HG03457 (cell line): ENCODE results near the gene JPH2.
"Not testable (repeated sequence)": the region's sequence is repeated elsewhere in the genome, so short reads cannot be mapped to it uniquely, and the experiment has no call there.

Experiments used
- ATAC-seq: cut with Tn5 transposase; IDR thresholded peaks from one replicate; pipeline ENCODE4 v1.9.1; 2021; ENCODE audit warnings: moderate number of reproducible peaks; ENCODE audit not compliant: unreplicated experiment

Gene JPH2

GRCh38 chr20:44187054-44187771 is at the start of gene JPH2:
JPH2 (minus strand) TSS chr20:44187188; CDS start chr20:44186705, 483 bp downstream.
- ATAC-seq, result no peak

DNA sequence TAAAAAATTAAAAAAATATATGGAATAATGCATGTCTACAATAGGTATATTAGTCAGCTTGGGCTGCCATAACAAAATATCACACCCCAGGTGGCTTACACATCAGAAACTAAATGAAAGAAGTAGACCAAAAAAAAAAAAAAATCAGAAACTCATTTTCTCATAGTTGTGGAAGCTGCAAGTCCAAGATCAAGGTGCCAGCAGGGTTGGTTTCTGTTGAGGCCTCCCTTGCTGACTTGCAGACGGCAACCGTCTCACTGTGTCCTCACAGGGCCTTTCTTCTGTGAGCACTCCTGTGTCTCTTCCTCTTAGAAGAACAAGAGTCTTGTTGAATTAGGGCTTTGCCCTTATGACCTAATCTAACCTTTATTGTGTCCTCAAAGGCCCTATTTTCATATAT is 48.7 kb upstream of the JPH2 start:
- no peak for ATAC-seq

DNA sequence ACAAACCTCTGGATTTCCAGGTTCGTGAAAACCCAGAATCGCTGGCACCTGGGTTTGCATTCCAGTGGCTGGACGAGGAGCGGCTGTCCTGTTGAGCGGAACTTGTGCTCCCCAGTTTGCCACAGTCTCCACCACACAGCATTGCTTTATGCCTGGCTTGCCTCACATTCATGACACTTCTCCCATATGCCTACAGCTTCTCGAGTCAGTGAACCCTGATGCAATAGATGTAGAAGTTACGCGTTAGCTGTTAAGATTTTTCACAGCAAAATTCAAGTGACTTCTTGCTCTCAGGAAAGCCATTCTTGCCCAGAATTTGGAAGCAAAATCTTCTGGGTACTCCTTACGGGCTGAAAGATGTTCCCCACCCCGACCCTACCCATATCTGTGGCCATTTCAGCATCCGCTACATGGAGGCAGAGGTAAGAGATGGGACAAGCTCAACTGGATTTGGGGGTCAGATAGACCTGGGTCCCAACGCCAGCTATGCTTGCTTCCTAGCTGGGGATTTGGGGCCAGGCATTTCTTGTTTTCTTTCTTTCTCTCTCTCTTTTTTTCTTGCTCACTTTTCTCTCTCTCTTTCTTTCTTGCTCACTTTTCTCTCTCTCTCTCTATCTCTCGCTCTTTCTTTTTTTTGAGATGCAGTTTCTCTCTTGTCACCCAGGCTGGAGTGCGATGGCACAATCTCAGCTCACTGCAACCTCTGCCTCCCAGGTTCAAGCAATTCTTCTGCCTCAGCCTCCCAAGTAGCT is 47.8 kb upstream of the JPH2 start:
- no peak for ATAC-seq

DNA sequence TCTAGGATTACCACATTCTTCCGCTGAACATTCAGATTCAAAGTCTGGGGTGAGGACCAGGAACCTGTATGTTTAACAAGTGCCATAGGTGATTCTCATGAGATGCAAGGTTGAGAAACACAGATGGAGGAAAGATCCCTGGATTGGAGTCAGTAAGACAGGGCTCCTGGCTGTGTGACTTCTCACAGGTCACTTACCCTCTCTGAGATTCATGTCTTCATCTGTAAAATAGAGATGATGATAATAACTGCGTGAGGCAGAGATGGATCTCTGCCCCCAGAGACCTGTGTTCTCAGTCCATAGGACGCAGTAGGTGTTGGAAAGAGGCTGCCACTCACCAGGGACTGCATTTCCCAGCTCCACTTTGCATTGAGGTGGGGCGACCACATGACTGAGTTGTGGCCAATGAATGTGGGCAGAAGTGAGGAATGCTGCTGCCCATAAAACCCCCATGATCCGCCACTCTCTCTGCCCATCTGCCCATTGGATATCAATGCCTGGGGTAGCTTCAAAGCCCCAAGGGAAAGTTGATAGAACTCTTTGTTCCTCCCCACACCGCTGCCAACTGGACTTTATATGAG is 46.5 kb upstream of the JPH2 start:
- ATAC-seq, result no peak

GRCh38 chr20:44232469-44232856 is 45.5 kb upstream of the JPH2 start:
- not testable (repeated sequence) for ATAC-seq

DNA sequence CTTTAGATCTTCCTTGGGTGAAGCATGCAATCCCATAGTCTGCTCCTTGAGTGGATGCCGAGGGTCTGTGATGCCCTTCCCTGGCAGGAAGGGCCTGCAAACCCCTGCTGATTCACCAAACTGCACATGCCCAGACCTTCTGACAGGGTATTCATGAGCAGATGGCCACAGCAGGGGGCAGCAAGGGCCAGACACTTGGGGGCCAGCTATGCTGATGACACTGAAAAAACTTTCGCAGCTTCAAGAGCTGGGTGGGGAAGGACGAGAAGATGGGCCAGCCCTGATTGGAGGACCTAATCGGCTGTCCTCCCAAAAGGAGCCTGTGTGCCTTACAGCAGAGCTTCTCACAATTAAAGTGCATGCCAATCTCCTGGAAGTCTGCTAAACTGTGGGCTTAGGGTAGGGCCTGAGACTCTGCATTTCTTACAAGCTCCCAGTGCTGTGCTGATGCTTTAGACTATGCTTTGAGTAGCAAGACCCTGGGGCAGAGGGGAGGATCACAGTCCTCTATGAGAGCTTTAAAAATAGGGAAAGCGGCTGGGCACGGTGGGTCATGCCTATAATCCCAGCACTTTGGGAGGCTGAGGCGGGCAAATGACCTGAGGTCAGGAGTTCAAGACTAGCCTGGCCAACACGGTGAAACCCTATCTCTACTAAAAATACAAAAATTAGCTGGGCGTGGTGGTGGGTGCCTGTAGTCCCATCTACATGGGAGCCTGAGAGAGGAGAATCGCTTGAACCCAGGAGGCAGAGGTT is 44.9 kb upstream of the JPH2 start:
- ATAC-seq, result no peak

DNA sequence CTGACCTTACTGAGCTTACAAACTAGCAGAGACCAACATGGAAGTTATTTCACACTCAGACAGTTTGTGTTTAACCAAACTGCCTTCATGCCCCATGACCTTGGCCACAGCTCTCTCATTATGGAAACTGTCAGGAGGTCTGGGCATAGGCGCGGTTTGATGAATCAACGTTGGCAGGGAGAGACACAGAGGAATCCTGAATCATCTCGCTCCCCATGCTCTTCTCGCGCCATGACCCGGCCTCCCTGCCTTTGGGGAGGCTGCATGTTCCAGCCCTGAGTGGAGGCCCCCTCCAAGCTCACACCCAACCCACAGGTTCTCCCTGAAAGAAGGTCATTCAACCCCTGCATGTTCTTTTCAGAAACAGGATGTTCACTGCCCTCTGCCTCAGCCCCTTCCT is 44.2 kb upstream of the JPH2 start:
- ATAC-seq, result no peak

GRCh38 chr20:44228465-44229258 is 41.7 kb upstream of the JPH2 start:
- no peak for ATAC-seq

DNA sequence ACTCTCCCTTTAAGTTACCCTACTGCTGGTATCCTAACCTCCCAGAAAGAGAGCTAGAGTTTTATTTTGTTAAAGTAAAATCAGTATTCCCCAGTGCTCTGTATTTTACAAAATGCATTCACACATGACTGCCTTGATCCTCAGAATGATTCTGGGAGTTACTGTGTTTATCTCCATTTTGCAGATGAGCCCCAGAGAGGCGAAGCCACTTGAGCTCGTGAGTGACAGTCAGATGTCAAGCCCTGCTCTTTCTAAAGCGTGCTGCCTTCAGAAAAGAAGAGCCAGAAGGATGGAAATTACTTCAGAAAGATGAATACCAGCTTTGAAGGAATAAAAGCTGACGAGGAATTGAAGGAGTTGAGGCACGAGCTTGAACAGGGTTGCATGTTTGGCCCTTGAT is 37.6 kb upstream of the JPH2 start:
- ATAC-seq, result no peak

- ATAC-seq, result no peak
Measured at GRCh38 chr20:44223721-44224120, 36.7 kb upstream of the JPH2 start.

DNA sequence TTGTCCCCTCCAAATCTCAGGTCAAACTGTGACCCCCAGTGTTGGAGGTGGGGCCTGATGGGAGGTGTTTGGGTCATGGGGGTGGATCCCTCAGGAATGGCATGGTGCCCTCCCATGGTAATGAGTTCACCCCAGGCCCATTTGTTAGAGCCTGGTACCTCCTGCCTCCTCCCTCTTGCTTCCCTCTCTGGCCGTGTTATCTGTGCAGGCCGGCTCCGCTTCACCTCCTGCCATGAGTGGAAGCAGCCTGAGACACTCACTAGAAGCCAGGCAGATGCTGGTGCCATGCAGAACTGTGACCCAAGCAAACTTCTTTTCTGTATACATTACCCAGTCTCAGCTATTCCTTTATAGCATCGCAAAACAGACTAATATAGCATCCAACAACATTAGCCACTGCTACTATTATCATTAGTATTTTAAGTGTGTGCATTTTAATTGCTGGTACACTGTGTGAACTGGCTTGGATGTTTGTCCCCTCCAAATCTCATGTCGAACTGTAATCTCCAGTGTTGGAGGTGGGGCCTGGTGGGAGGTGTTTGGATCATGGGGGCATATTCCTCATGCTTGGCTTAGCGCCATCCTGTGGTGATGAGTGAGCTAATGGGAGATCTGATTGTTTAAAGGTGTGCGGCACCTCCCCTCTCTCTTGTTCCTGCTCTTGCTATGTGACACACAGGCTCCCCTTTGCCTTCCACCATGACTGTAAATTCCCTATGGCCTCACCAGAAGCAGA is 35.8 kb upstream of the JPH2 start:
- ATAC-seq, result no peak

DNA sequence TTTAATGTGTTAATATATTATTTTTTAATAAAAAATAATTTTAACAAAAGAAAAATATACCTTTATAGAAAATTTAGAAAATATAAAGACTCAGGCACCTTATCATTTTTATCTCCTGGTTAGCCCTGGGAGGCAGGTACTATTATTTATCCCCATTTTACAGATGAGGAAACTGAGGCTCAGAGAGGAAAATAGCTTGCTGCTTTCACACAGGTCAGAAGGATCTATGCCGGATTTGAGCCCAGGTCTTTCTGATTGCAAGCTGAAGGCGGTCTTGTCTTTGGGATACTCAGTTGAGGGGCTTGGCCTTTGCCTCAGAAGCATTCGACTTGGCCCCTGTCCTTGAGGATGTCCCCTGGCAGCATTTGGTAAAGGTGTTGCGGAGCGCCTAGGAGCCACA is 35.0 kb upstream of the JPH2 start:
- no peak for ATAC-seq

DNA sequence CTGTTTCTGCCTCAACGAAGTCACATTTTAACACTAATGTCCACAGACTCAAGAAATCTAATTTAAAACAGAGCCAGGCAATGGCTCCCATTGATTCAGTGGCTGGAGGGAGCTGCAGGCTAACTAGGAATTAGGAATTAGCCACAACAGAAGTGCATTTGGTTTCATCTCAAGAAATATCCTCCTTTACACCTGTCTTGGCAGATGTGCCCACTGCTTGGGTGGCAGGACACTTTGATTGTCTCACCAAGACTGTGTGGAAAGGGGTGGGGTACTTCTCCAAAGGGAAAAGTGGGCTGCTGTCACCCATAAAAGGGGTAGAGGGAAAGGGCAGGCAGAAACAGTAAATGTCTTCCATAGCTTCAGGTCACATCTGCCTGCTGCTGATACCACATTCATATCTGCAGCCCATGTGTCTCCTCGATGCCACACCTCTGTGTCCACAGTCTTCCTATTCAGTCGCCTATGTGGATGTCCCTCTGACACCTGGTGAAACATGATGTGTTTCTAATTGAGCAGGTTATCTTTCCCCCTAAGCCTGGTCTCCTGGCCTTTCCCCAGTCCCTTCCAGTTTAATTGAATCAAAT is 34.5 kb upstream of the JPH2 start:
- no peak for ATAC-seq

GRCh38 chr20:44219791-44220190 is 32.8 kb upstream of the JPH2 start:
- no peak for ATAC-seq

GRCh38 chr20:44219170-44219730 is 32.3 kb upstream of the JPH2 start:
- ATAC-seq, result no peak

DNA sequence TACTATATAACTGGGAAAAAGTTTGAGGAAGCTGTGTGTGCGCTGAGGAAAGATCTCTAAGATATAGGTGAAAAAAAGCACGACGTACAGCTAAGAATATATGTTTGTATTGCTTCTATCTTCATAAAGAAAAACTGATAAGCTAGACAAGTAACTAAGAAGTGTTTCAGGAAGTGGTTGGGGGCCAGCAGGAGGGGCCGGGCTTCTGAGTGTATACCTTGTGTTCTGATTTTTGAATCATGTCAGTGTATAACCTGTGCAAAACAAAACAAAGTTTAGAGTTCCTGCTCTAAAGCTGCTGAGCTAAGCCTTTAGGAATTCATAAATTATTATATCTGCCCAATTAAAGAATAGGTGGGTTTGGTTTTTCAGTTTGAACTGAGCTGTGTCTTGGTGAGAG is 31.5 kb upstream of the JPH2 start:
- no peak for ATAC-seq

- ATAC-seq, result no peak
Measured at GRCh38 chr20:44217342-44218092, 30.5 kb upstream of the JPH2 start.

DNA sequence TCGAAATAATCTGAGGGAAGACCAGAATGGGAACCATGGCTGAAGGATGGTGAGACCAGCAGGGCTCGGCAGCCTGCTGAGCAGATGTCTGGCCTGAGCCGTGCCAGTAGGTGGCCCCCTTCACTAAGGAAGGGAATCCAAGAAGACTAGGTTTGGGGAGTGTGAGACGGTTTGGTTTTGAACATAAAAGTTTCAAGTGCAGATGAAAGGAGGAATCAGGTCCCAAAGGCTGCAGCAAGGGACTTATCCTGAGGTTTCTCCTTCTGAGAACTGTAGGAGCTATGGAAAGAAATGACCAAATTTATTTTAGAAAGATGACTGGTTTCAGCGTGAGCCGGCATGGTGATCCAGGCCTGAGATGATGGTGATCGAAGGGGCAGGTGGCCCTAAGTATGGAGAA is 28.1 kb upstream of the JPH2 start:
- no peak for ATAC-seq

DNA sequence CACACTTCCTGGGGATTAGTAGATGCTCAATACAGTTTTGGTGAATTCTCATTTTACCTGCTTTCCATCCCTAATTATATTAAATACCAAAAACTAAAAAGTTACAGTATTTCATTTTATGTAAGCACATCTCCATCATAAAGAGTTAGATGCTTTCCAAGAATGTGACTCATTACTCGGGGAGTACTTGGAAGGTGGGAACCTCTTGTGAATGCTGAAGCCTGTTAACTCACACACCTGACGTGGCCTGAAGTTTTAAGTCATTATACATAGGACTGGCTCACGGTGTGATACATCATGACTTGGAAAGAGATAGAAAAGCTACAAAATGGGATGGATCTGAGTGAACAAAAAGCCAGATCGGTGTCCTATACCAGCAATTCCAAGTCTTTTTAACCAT is 25.8 kb upstream of the JPH2 start:
- no peak for ATAC-seq
